Activated effector memory CD4-positive, alpha-beta T cell treated with anti-CD3 and anti-CD28 coated beads, Interleukin-2, amount 50 U/mL, for 16 hours (primary cell): ENCODE results near the gene CYP11A1.
A peak's percentile ranks its signal among the peaks of the same experiment; 100 is the strongest.
"Not testable (repeated sequence)": the region's sequence is repeated elsewhere in the genome, so short reads cannot be mapped to it uniquely, and the experiment has no call there.

ENCODE experiments used
- DNase-seq: peaks from one replicate; pipeline ENCODE4 v3.0.0-alpha.2; 2020

Gene CYP11A1

GRCh38 chr15:74400313-74400860 is 32.9 kb upstream of the CYP11A1 start:
- no peak for DNase-seq

- DNase-seq: no peak
Observed at GRCh38 chr15:74399511-74400312, 32.3 kb upstream of the CYP11A1 start.

GRCh38 chr15:74399100-74399499 is 31.7 kb upstream of the CYP11A1 start:
- no peak for DNase-seq

GRCh38 chr15:74398183-74398582 is 30.7 kb upstream of the CYP11A1 start:
- DNase-seq: no peak

GRCh38 chr15:74397239-74398068 is 30.0 kb upstream of the CYP11A1 start:
- DNase-seq: no peak

- DNase-seq: peak; percentile 81
Observed at GRCh38 chr15:74396445-74397238, 29.2 kb upstream of the CYP11A1 start.

- no peak for DNase-seq
Observed at GRCh38 chr15:74396146-74396438, 28.6 kb upstream of the CYP11A1 start.

GRCh38 chr15:74395319-74396145 is 28.1 kb upstream of the CYP11A1 start:
- no peak for DNase-seq

- DNase-seq: no peak
Observed at GRCh38 chr15:74394090-74394846, 26.8 kb upstream of the CYP11A1 start.

GRCh38 chr15:74393423-74393822 is 26.0 kb upstream of the CYP11A1 start:
- DNase-seq: no peak

- no peak for DNase-seq
Observed at GRCh38 chr15:74392902-74393301, 25.5 kb upstream of the CYP11A1 start.

- no peak for DNase-seq
Observed at GRCh38 chr15:74392451-74392830, 25.0 kb upstream of the CYP11A1 start.

- DNase-seq: no peak
Observed at GRCh38 chr15:74391582-74392450, 24.4 kb upstream of the CYP11A1 start.

GRCh38 chr15:74390647-74391288 is 23.3 kb upstream of the CYP11A1 start:
- DNase-seq: no peak

GRCh38 chr15:74390049-74390646 is 22.7 kb upstream of the CYP11A1 start:
- not testable (repeated sequence) for DNase-seq

GRCh38 chr15:74389241-74390048 is 22.0 kb upstream of the CYP11A1 start:
- no peak for DNase-seq

- no peak for DNase-seq
Observed at GRCh38 chr15:74388363-74388951, 21.0 kb upstream of the CYP11A1 start.
